GM21367 (cell line): ENCODE measurements around the gene UPK1B.
"Not testable (repeated sequence)": the region's sequence is repeated elsewhere in the genome, so short reads cannot be mapped to it uniquely, and the experiment has no call there.

ENCODE experiments used
- ATAC-seq: cut with Tn5 transposase; IDR thresholded peaks from one replicate; pipeline ENCODE4 v1.9.1; 2021; ENCODE audit not compliant: unreplicated experiment

UPK1B gene

GRCh38 chr3:119173325-119173724, at the start of gene UPK1B:
UPK1B (plus strand) TSS chr3:119173598; CDS start chr3:119186742, 13,144 bp downstream.
- no peak for ATAC-seq

- ATAC-seq, result no peak
Measured at GRCh38 chr3:119125342-119125741, 48.1 kb upstream of the UPK1B start.

GRCh38 chr3:119125742-119126504, 47.5 kb upstream of the UPK1B start:
- ATAC-seq, result no peak

- ATAC-seq, result not testable (repeated sequence)
Measured at GRCh38 chr3:119130291-119130690, 43.1 kb upstream of the UPK1B start.

- ATAC-seq, result not testable (repeated sequence)
Measured at GRCh38 chr3:119132291-119132690, 41.1 kb upstream of the UPK1B start.

GRCh38 chr3:119139360-119139759, 34.0 kb upstream of the UPK1B start:
- not testable (repeated sequence) for ATAC-seq

- no peak for ATAC-seq
Measured at GRCh38 chr3:119140466-119140865, 32.9 kb upstream of the UPK1B start.

- ATAC-seq, result no peak
Measured at GRCh38 chr3:119145128-119145499, 28.3 kb upstream of the UPK1B start.

- no peak for ATAC-seq
Measured at GRCh38 chr3:119145500-119146167, 27.8 kb upstream of the UPK1B start, which contains the start of gene TEX55. TEX55 (plus strand) TSS chr3:119146165; CDS start chr3:119146190, 25 bp downstream.

GRCh38 chr3:119146578-119147375, 26.6 kb upstream of the UPK1B start:
- ATAC-seq, result no peak

- no peak for ATAC-seq
Measured at GRCh38 chr3:119147494-119147893, 25.9 kb upstream of the UPK1B start.

GRCh38 chr3:119148493-119149180, 24.8 kb upstream of the UPK1B start:
- ATAC-seq, result no peak

- ATAC-seq, result no peak
Measured at GRCh38 chr3:119149484-119149883, 23.9 kb upstream of the UPK1B start.

GRCh38 chr3:119156868-119157267, 16.5 kb upstream of the UPK1B start:
- ATAC-seq, result no peak

GRCh38 chr3:119157971-119158370, 15.4 kb upstream of the UPK1B start:
- ATAC-seq, result no peak

GRCh38 chr3:119160361-119160760, 13.0 kb upstream of the UPK1B start:
- ATAC-seq, result no peak

- no peak for ATAC-seq
Measured at GRCh38 chr3:119160815-119161214, 12.6 kb upstream of the UPK1B start.

GRCh38 chr3:119161240-119161639, 12.2 kb upstream of the UPK1B start:
- no peak for ATAC-seq

- ATAC-seq, result not testable (repeated sequence)
Measured at GRCh38 chr3:119164745-119165144, 8.7 kb upstream of the UPK1B start.

GRCh38 chr3:119170821-119171220, 2.6 kb upstream of the UPK1B start:
- no peak for ATAC-seq
